HG02981 (cell line): ENCODE measurements around the gene ZNF134.

Experiments used
- ATAC-seq: cut with Tn5 transposase; IDR thresholded peaks from one replicate; pipeline ENCODE4 v1.9.1; 2021; ENCODE audit warnings: mild to moderate bottlenecking, moderate library complexity; ENCODE audit not compliant: unreplicated experiment

Gene ZNF134

GRCh38 chr19:57637379-57637778 is 23.3 kb downstream of the ZNF134 start:
- ATAC-seq = no peak

GRCh38 chr19:57641715-57642234 is 27.7 kb downstream of the ZNF134 start:
- no peak for ATAC-seq

GRCh38 chr19:57642396-57643046 is 28.5 kb downstream of the ZNF134 start:
- no peak for ATAC-seq

GRCh38 chr19:57643734-57644133 is 29.7 kb downstream of the ZNF134 start:
- no peak for ATAC-seq

- ATAC-seq = no peak
These were observed 34.4 kb downstream of the ZNF134 start for GRCh38 chr19:57648331-57649003.

- ATAC-seq = no peak
These were observed 37.6 kb downstream of the ZNF134 start for GRCh38 chr19:57651654-57651996.

- ATAC-seq = no peak
These were observed 39.6 kb downstream of the ZNF134 start for GRCh38 chr19:57653689-57654088.

GRCh38 chr19:57655443-57655842 is 41.4 kb downstream of the ZNF134 start:
- ATAC-seq = no peak

- no peak for ATAC-seq
These were observed 42.3 kb downstream of the ZNF134 start for GRCh38 chr19:57656346-57656745.

- no peak for ATAC-seq
These were observed 50.5 kb downstream of the ZNF134 start for GRCh38 chr19:57664269-57665127.

GRCh38 chr19:57665261-57665806 is 51.3 kb downstream of the ZNF134 start:
- no peak for ATAC-seq

- no peak for ATAC-seq
These were observed 53.2 kb downstream of the ZNF134 start for GRCh38 chr19:57667228-57667627.

GRCh38 chr19:57668635-57669034 is 54.6 kb downstream of the ZNF134 start, which contains the start of gene ZSCAN4:
Gene ZSCAN4 (plus strand): TSS chr19:57668935. CDS start chr19:57676146, 7,211 bp downstream.
- no peak for ATAC-seq

GRCh38 chr19:57671124-57671895 is 57.3 kb downstream of the ZNF134 start:
- ATAC-seq = no peak

GRCh38 chr19:57672466-57672865 is 58.4 kb downstream of the ZNF134 start:
- no peak for ATAC-seq
